8988T (cell line): Measurements from ENCODE around the gene CDK17.
"Not testable (repeated sequence)": the region's sequence is repeated elsewhere in the genome, so short reads cannot be mapped to it uniquely, and the experiment has no call there.

Source experiments
- DNase-seq: peaks from one replicate; pipeline ENCODE4 v3.0.0; 2011

Gene CDK17

DNA sequence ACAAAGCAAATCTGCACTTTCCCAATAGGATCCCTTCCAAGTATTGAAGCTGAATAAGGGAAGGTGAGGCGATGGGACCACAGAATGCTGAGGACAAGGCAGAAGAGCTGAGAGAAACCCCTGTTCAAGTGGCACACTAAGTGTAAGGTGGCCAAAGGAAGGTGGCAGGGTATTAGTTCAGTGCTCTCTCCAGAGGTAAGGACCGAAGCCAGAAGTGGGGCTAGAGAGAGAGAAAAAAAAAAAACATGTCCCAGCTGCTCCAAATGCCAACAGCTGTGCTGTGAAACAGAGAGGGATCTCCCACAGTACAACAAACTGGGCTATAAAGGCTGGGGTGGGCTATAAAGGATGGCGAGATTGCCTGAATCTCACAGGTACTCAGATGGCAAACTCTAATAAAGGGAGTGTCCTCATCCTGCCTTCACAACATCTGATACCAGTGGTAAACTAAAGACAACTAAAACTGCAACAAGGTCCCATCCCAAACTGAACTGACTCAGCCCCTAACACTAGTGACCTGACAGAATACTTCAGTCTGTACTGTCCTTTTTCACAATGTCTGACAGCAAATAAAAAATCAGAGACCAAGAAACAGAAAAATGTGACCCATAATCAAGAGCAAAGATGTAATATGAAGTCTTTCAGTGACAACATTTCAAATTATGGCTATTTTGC is 47.9 kb downstream of the CDK17 start:
- no peak for DNase-seq

DNA sequence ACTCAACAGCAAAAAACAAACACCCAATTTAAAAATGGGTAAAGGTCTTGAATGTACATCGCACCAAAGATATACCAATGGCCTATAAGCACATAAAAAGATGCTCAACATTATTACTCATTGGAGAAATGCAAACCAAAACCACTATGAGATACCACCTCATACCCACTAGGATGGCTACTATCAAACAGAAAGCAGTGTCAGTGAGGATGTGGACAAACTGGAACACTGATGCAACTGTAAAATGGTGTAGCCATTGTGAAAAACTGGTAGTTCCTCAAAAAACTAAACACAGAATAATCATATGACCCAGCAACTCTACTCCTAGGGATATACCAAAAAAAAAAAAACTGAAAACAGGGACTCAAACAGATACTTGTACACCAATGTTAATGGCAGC is 49.3 kb downstream of the CDK17 start:
- no peak for DNase-seq

DNA sequence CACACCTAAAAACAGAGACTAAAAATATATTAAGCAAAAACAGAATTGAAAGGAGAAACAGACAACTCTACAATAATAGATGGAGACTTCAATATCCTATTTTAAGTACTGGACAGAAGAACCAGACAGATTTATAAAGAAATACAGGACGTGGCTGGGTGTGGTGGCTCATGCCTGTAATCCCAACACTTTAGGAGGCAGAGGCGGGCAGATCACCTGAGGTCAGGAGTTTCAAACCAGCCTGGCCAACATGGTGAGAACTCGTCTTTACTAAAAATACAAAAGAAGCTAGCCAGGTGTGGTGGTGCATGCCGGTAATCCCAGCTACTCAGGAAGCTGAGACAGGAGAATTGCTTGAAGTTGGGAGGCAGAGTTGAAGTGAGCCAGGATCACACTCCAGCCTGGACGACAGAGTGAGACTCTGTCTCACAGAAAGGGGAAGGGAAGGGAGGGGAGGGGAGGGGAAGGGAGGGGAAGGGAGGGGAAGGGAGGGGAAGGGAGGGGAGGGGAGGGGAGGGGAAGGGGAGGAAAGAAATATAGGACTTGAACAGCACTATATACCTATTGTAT is 53.0 kb downstream of the CDK17 start:
- no peak for DNase-seq

DNA sequence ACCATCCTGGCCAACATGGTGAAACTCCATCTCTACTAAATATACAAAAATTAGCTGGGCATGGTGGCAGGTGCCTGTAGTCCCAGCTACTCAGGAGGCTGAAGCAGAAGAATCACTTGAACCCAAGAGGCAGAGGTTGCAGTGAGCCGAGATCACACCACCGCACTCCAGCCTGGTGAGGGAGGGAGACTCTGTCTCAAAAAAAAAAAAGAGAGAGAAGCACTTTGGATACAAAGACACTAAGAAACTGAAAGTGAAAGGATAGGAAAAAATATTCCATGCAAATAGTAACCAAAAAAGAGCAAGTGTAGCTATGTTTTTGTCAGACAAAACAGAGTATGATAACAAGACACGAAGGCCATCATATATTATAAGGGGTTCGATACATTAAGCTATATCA is 53.5 kb downstream of the CDK17 start:
- not testable (repeated sequence) for DNase-seq

DNA sequence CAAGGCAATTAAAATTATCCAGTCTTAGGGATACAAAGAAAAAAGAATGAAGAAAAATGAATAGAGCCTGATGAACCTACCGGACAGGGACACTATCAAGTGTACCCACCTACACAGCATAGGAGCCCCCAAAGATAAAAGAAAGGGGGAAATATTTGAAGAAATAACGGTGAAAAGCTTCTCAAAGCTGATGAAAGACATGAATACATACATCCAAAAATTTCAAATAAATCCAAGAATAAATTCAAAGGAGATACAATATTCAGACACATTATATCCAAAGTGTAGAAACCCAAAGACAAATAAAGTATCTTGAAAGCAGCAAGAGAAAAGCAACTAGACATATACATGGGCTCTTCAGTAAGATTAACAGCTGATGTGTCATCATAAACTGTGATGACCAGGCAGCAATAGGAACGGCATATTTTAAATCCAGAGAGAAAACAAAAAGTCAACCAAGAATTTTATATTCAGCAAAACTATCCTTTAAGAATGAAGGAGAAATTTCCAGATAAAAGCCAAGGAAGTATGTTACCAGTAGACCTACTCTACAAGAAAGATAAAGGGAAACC is 56.0 kb downstream of the CDK17 start:
- DNase-seq, result no peak

DNA sequence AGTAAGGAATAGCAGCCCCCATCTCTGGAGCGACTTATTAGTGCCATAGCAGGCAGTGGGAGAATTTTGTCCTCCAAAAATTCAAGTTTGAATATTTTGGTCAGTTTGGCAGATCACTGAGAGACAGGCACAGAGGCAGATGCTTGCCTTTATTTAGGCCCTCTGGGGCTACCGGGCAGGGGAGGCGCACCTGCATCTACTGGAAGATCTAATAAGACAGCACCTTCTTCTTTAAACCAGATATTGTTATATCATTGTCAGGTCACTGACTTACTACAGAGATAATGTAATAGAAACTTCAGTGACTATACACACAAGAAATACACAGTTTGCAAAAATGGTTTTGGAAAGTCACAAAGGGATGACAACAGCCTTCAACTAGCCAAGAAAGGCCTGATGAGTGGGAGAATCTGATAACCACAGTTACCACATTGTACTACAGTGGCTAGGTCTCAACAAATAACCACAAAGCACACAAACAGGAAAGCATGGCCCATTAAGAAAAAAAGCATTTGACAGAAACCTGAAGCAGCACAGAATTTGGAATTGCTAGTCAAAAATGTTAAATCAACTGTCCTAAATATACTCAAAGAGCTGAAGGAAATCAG is 56.8 kb downstream of the CDK17 start:
- no peak for DNase-seq

DNA sequence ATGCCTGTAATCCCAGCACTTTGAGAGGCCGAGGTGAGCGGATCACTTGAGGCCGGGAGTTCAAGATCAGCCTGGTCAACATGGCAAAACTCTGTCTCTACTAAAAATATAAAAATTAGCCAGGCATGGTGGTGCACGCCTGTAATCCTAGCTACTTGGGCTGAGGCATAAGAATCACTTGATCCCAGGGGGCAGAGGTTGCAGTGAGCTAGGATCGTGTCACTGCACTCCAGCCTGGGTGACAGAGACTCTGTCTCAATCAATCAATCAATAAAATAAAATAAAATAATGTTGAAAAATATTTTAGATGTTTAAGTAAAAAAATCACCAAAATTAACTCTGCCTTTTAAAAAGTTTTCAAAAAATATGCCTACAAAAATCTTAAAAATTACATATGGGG is 60.6 kb downstream of the CDK17 start:
- DNase-seq, result not testable (repeated sequence)

DNA sequence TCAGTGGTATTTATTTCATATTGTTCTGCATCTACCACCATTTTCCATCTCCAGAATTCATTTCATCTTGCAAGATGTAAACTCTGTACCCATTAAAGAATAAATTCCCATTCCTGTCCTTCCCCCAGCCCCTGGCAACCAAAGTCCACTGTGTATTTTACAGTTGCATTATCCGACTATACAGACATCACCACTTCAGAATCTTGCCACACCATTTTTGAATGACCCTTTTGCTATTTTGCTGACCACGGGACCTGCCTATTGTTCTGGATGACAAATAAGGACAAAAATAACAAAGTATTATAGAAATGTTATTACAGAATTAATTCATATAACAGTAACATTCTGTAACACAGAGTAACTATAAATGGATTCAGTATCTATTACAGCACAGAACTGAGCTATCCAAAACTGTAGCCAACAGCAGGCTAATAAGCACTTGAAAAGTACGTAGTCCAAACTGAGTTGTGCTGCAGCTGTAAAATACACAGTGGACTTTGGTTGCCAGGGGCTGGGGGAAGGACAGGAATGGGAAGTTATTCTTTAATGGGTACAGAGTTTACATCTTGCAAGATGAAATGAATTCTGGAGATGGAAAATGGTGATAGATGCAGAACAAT is 61.3 kb downstream of the CDK17 start:
- no peak for DNase-seq

DNA sequence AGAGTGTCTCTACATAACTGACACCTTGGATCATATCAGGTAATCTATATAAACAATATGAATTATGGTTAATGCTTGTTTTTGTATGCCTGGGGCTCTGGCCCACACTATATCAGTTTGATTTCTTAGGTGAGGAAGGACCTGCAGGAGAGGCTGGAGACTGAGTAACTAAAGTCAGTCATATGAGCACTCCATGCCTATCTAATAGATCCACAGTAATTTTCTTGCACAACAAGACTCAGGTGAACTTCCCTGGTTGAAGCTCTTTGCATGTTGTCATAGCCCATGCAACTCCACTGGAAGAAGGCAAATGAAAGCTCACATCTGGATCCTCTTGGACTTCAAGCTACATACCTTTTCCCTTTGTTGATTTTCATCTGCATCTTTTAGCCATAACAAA is 62.3 kb downstream of the CDK17 start:
- DNase-seq, result no peak

DNA sequence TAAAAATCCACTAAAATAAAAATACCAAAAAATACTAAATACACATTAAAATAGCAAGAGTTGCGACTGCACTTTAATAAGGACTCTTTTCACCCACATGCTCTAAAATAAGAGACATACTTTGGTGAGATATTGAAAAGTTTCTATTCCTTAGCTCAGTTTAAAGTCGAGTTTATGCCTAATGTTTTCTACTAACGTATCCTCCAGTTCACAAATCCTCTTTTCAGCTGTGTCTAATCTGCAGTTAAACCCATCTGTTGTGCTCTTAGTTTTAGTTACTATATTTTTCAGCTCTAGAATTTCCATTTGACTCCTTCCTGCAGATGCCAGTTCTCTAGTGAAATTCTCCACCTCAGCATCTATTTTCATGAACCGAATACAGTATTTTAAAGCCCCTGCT is 63.8 kb downstream of the CDK17 start:
- no peak for DNase-seq

DNA sequence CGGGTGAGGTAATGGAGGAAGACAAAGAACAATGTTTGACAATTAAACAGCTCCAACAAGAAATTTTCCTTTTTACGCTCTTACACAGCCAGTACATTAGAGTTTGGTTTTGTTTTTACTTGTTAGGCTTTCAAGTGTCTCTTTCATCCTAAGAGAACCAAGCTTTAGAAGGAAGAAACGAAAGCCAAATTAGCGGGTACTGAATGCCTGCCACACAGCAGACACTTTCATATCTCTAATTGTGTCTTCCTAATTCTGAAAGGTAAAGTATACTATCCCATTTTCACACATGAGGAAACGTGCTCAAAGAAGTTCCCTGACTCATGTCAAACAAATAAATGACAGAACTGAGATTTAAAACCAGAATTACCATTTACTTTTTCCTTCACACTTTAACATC is 65.0 kb downstream of the CDK17 start:
- no peak for DNase-seq

DNA sequence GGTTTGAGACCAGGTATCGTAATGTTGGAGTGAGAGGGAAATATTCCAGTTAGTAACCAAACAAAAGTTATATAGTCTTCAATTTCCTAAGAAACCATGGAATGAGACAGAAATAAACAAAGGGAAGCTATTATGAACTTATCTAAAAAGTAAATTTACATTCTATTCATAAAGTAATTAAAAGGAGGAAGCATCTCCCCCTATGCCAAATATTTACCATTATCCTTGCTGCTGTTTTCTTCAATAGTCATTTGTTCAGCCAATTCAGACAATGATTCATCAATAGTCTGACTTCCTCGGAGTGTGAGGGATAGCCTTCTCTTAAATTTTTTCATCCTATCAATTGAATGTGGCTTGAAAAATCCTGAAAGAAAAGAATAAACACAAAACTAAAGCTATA is 65.7 kb downstream of the CDK17 start:
- no peak for DNase-seq

DNA sequence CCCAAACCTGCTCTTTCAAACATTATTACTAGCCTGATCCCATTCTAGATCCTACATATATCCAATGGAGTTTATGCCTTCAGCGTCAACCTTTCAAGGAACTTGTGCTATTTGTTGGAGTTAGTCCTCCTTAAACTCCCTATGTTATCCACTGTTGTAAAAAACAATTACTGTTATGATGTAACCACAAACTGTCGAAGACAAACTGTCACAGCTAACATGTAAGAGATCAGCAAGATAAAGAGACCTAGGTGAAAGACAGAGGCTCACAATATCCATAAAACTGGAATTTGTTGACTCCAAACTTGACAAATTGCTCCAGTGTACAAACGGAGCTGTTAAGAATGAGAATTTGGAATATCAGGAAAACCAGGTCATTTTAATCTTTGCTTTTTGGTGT is 70.7 kb downstream of the CDK17 start:
- no peak for DNase-seq

DNA sequence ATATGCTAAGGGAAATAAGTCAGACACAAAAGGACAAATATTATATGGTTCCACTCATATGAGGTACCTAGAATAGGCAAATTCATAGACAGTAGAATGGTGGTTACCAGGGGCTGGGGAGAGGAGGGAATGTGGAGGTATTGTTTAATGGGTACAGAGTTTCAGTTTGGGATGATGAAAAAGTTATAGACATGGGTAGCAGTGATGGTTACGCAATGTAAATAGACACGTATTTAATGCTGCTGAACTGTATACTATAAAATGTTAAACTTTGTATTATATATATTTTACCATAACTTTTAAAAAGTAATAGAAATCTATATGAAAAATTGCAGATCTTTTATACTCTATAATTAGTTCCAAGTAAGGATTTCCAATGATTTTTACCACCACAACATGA is 71.2 kb downstream of the CDK17 start:
- DNase-seq, result no peak

DNA sequence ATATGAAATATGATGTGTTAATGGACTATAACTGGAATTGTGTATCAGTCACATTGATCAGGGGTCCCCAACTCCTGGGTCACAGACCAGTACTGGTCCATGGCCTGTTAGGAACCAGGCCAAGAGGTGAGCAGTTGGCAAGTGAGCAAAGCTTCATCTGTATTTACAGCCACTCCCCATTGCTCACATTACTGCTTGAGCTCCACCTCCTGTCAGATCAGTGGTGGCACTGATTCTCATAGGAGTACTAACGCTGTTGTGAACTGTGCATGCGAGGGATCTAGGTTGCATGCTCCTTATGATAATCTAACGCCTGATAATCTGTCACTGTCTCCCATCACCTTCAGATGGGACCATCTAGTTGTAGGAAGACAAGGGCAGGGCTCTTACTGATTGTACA is 72.3 kb downstream of the CDK17 start:
- no peak for DNase-seq

DNA sequence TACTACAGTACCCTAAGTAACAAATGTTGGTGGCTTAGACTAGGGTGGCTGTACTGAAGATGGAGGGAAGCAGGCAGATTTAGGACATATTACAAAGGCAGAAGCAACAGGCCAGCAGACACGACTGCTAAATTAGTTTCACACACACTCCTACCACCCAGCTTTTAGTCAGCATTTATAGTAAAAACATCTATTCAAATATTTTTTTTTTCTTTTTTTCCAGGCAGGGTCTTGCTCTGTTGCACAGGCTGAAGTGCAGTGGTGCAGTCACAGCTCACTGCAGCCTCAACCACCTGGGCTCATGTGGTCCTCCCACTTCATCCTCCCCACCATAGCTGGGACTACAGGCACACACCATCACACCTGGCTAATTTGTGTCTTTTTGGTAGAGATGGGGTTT is 72.9 kb downstream of the CDK17 start:
- no peak for DNase-seq

DNA sequence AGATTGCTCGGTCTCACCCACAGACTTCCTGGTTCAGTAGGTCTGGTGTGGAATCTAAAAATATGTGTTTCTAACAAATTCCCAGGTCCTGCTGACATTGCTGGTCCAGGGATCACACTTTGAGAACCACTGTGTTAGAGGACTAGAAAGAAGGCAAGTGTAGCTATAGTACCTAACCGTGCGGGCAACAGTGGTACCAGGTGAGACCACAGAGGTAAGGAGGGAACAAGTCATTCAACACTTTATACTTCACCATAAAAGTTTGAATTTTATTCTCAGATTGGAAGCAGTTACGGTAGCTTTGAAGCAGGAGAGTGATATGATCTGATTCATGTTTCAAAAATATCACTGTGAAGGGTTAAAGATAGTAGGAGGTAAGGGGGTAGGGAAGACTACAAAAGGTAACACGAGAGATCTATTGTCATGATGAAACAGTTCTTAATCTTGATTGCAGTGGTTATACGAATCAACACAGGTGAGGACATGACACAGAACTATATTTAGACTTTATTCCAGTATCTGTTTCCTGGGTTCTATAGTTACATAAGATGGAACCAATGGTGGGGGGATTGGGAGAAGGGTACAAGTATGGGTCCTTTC is 73.5 kb downstream of the CDK17 start:
- DNase-seq, result no peak

DNA sequence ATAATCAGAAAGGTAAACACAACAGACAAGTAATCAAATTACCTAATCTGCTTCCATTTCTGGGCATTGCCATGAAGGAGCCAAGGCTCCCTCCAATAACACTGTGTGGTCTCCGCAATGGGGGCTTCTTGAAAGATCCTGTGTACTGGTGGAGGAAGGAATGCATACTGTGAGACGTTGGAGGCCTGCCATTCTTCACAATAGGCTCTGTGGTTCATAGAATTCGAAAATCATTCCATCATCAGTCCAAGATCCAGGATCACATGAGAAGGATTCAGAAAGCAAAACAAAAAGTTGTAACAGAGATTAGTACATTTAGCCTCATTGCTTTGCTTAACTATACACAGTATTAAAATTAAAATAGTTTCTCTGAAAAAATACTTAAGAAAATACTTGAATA is 76.3 kb downstream of the CDK17 start:
- DNase-seq, result no peak

DNA sequence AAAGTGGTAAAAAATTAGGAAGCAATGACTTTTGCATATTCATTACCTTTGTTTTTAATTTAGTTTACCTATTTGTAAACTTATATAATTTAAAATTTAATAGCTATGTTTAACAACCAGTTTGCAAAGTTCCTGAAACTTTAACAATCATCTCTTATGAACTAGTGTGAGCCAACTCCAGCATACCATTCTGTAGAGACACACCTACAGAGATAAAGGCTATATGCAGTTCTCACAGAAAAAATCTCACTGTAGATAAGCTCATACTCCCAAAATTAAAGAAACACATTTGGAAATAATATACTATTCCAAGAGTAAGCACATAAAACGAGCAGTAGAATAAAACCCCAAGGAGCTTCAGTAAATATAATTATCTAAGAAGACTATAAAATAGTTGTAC is 77.5 kb downstream of the CDK17 start:
- no peak for DNase-seq

DNA sequence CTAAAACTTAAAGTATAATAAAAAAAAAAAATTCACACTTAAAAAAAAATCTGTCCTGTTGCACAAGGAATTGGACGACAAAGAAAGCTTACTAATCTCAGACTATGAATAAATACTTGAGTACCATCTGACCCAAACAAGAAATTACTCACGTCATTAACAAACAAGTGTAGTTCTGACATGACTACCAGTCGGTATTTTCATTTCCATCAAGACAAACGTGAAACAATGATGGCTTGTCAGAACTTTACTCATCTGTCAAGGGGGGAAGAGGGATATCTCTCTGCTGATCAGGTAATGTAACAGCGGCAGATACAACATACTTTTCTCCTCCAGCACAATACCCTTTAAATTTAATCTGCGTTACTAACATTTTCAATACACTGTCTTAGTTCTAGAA is 78.3 kb downstream of the CDK17 start:
- no peak for DNase-seq

DNA sequence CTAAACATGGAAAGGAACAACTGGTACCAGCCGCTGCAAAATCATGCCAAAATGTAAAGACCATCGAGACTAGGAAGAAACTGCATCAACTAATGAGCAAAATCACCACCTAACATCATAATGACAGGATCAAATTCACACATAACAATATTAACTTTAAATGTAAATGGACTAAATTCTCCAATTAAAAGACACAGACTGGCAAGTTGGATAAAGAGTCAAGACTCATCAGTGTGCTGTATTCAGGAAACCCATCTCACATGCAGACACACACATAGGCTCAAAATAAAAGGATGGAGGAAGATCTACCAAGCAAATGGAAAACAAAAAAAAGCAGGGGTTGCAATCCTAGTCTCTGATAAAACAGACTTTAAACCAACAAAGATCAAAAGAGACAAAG is 82.4 kb downstream of the CDK17 start:
- not testable (repeated sequence) for DNase-seq

DNA sequence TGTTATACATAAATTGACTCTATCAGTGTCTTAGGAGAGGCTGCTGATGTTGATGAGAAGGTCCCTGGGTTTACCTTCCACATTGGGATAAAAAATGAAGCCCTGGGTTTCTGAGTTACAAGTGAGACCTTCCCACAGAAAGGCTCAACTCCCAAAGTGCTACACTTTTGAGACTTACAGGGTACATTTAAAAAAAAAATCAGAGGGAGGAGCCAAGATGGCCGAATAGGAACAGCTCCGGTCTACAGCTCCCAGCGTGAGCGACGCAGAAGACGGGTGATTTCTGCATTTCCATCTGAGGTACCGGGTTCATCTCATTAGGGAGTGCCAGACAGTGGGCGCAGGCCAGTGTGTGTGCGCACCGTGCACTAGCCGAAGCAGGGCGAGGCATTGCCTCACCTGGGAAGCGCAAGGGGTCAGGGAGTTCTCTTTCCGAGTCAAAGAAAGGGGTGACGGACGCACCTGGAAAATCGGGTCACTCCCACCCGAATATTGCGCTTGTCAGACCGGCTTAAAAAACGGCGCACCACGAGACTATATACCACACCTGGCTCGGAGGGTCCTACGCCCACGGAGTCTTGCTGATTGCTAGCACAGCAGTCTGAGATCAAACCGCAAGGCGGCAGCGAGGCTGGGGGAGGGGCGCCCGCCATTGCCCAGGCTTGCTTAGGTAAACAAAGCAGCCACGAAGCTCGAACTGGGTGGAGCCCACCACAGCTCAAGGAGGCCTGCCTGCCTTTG is 84.3 kb downstream of the CDK17 start:
- DNase-seq, result not testable (repeated sequence)

DNA sequence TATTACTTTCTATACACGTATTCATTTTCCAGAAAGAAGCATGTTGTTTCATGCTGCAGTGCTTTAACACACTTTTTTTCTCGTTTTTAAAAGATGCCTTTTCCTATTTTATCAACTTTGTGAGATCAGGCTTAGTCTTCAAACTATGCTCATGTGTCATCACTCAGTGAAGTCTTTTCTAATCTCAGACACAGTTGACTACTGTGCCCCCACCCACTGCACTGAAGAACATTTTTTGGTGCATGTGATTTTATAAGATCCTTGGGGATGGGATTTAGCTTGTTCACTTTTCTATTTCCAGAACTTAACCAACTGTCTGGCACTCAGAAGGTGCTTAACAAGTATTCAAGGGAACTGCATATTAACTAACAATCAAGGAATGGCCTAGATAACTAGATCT is 85.5 kb downstream of the CDK17 start:
- no peak for DNase-seq
